ENCODE data around the gene STARD7. TPM values are rescaled to one million over a fixed set of nuclear protein-coding genes. Genes with fewer than 3 reads are reported as not detected.

Gene STARD7
- total and polyA plus RNA-seq, 2 donors (not counting 1 experiment from before 2014, with no cell fraction given) = 35.1 to 133 TPM

DNA sequence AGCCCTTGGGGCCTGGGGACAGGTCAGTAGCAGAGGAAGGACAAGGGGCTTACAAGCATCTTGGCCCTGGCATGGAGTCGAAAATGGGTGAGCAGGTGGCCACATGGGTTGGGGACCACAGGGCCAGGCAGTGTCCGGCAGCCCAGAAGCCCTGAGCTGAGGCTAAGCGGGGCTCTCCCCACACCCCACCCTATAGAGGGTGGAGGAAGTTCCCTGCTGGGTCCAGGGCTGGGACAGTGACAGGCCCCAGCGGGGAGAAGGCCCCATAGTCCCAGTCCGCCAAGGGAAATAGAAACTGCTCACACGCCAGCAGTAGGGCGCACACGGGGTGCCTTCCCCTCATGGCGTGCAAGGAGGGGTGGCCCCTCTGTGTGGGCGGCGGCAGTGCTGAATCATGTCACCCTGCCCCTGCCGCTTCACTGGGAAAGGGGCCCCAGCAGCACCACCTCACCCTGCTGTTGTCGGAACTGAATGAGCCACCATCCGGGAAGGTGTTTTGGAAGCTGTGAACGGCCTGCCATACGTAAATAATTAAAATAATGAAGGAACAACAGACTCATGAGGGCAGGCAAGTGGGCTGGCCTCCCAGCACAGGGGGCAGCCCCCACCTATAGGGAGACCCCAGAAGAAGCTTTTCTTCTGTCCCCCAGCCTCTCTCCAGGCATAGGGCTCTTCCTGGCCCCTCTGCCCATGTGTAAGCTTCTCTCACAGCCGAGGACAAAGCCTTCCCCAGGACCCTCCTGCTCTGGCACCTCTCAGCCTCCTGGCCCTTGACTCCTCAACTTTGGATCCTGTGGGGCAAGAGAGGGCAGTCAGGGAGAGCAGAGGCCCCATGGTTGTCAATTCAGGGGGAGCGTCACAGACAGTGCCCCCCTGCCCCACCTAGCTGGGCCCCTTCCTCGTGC, 50.7 kb downstream of the STARD7 start:
- CTCF ChIA-PET = interaction anchor here (0.9 to 4.1 kb wide), 8 partner anchors 9 to 107 kb away, joined by 3 to 36 read pairs (median 4); partner anchors contain the start of genes ASTL and DUSP2
- Mint-ChIP-seq H3K4me3 (peak overlapping the region; percentile 77), H3K27me3 (no peaks in the 10 kb centered on the region), H3K4me1 (peaks cover 74% of the 10 kb centered on the region), H3K9me3 (ENCODE audit: insufficient read depth) (peaks cover 2% of the 10 kb centered on the region), H3K27ac (peak overlapping the region; percentile 81)
- TF ChIP-seq, protein P1, sequence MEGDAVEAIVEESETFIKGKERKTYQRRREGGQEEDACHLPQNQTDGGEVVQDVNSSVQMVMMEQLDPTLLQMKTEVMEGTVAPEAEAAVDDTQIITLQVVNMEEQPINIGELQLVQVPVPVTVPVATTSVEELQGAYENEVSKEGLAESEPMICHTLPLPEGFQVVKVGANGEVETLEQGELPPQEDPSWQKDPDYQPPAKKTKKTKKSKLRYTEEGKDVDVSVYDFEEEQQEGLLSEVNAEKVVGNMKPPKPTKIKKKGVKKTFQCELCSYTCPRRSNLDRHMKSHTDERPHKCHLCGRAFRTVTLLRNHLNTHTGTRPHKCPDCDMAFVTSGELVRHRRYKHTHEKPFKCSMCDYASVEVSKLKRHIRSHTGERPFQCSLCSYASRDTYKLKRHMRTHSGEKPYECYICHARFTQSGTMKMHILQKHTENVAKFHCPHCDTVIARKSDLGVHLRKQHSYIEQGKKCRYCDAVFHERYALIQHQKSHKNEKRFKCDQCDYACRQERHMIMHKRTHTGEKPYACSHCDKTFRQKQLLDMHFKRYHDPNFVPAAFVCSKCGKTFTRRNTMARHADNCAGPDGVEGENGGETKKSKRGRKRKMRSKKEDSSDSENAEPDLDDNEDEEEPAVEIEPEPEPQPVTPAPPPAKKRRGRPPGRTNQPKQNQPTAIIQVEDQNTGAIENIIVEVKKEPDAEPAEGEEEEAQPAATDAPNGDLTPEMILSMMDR (IDR thresholded peaks at IDR 0.05) = no peak
- H3K27me3 ChIP-seq (replicated peaks in 1 of 4; ENCODE audit: control extremely low read depth in 1 of 4, control insufficient read depth in 3 of 4, insufficient read depth in 4 of 4, low read length in 3 of 4) = no peaks in the 10 kb centered on the region
- 17% methylated on average over 11 of the region's 19 CpGs for WGBS (ENCODE audit: insufficient coverage)
- POLR2A ChIA-PET = interaction anchor here (3.0 to 4.2 kb wide), 2 partner anchors 11 to 16 kb away, joined by 8 to 47 read pairs; partner anchors contain the start of gene DUSP2
- intact Hi-C loops (cut with micrococcal nuclease) = loop anchor here (1.0 to 2.0 kb wide), 2 partner anchors 10 to 17 kb away; no protein-coding TSS in a partner anchor
- DNase-seq (peak; percentile 76), ATAC-seq (ENCODE audit: low read depth) (peak; percentile 74)
- no peak overlapping the region for H3K9ac ChIP-seq (ENCODE audit: low read length)
- no peaks in the 10 kb centered on the region for H4K20me1 ChIP-seq (ENCODE audit: control insufficient read depth, insufficient read depth, low read length, poor library complexity, severe bottlenecking)
- peak overlapping the region; percentile 69 for H3K4me2 ChIP-seq (replicated peaks; ENCODE audit: low read depth, low read length, poor library complexity, severe bottlenecking)
- H3K27ac ChIP-seq (ENCODE audit: low read length in 2 of 2) = peak overlapping the region; percentile 42 to 44
- H3K9me3 ChIP-seq (ENCODE audit: control extremely low read depth in 1 of 3, control insufficient read depth in 2 of 3, insufficient read depth in 1 of 3, low read length in 2 of 3) = peaks cover 0 to 5% (median 0%) of the 10 kb centered on the region in 3 donors
- peaks cover 49 to 59% of the 10 kb centered on the region in 2 donors for H3K4me1 ChIP-seq (ENCODE audit: control insufficient read depth in 2 of 2, insufficient read depth in 2 of 2, low read length in 2 of 2)
- no peaks in the 10 kb centered on the region for H3K36me3 ChIP-seq (replicated peaks in 1 of 2; ENCODE audit: control extremely low read depth in 1 of 2, control insufficient read depth in 1 of 2, extremely low read depth in 1 of 2, insufficient read depth in 2 of 2, low read length in 1 of 2)
- H2AFZ ChIP-seq (ENCODE audit: insufficient read depth, low read depth, low read length, poor library complexity, severe bottlenecking) = peak overlapping the region; percentile 46
- peak overlapping the region in 1 of 5 experiments; percentile 6 for H3K4me3 ChIP-seq (ENCODE audit: control extremely low read depth in 1 of 5, extremely low read depth in 1 of 5, insufficient read depth in 1 of 5, low read depth in 2 of 5, low read length in 4 of 5)
- H3K79me2 ChIP-seq (ENCODE audit: control insufficient read depth, insufficient read depth, low read length) = no peaks in the 10 kb centered on the region

Data from B cell (primary cell).